Fibroblast of the aortic adventitia (primary cell): ENCODE results near the gene SPPL2B. TPM values are rescaled to one million over a fixed set of nuclear protein-coding genes. Genes with fewer than 3 reads are reported as not detected.
A peak's percentile ranks its signal among the peaks of the same experiment; 100 is the strongest.

Source experiments
- DNase-seq: peaks from one replicate; pipeline ENCODE4 v3.0.0-alpha.2; 2010; ENCODE audit warnings: low read depth
- H3K4me3 ChIP-seq: 2 replicates; pipeline ENCODE4 v1.5.1; 2011; ENCODE audit warnings: low read depth, mild to moderate bottlenecking, control low read depth, low read length, moderate library complexity
- CTCF ChIP-seq: IDR thresholded peaks from 2 replicates; pipeline ENCODE4 v1.5.1; 2011; ENCODE audit warnings: mild to moderate bottlenecking, low read length, control low read depth, inconsistent platforms; ENCODE audit not compliant: insufficient read depth
- total RNA-seq: library from RNA; depleted of rRNA; stranded (reverse); fragments of >200 nt; gene quantifications from 2 replicates; pipeline ENCODE4 v1.2.3, GENCODE V29; 2012; ENCODE audit warnings: low replicate concordance

SPPL2B gene
- total RNA-seq, 1 donor, result 24.6 TPM

GRCh38 chr19:2334426-2334825 is 5.9 kb downstream of the SPPL2B start:
- no peak for DNase-seq
- TF ChIP-seq CTCF, result no peak
- H3K4me3 ChIP-seq, result no peak overlapping the region

GRCh38 chr19:2334986-2335846 is 6.7 kb downstream of the SPPL2B start:
- no peak overlapping the region for H3K4me3 ChIP-seq
- no peak for DNase-seq
- TF ChIP-seq CTCF, result no peak

DNA sequence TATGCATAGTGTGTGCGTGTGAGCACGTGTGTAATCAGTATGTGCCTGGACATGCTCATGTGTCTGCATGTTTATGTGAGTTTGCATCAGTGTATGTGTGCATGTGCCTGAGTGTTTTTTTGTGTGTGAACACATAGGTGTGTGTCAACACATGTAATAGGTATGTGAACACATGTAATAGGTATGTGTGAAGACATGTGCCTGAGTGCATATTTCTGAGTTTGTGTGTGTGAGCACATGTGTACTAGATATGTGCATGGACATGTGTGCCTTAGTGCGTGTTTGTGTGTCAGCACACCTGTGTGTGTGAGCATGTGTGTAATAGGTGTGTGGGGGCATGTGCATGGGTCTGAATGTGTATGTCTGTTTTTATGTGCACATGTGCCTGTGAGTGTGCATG is 7.4 kb downstream of the SPPL2B start:
- no peak for DNase-seq
- no peak for TF ChIP-seq CTCF

GRCh38 chr19:2336528-2337328 is 8.2 kb downstream of the SPPL2B start:
- H3K4me3 ChIP-seq, result no peak overlapping the region
- no peak for DNase-seq
- no peak for TF ChIP-seq CTCF

More for the DNA sequence above, 7.4 kb downstream of the SPPL2B start:
- H3K4me3 ChIP-seq, result no peak overlapping the region

GRCh38 chr19:2337329-2337707 is 8.8 kb downstream of the SPPL2B start:
- peak; percentile 55 for TF ChIP-seq CTCF
- DNase-seq, result peak; percentile 62
- no peak overlapping the region for H3K4me3 ChIP-seq

- no peak for TF ChIP-seq CTCF
- no peak for DNase-seq
- H3K4me3 ChIP-seq, result no peak overlapping the region
Observed at GRCh38 chr19:2338055-2338615, 9.7 kb downstream of the SPPL2B start.
